DND-41 (cell line): Measurements from ENCODE around the gene NDRG2.

Experiments used
- ATAC-seq: fragments of 200-7000 bp; cut with Tn5 transposase; 3 replicates; pipeline ENCODE4 v1.9.1; 2021; ENCODE audit warnings: low read depth; ENCODE audit not compliant: insufficient read depth
- DNase-seq: peaks from one replicate; pipeline ENCODE4 v3.0.0-alpha.2; 2020
- H2AFZ ChIP-seq: 2 replicates; pipeline ENCODE4 v1.6.0; 2012; ENCODE audit warnings: low read depth, low read length
- H3K27ac ChIP-seq: 2 replicates; pipeline ENCODE4 v1.5.1; 2012; ENCODE audit warnings: low read length, inconsistent platforms
- H3K27me3 ChIP-seq: fragments of 200-600 bp; sonication (generic); 2 replicates; pipeline ENCODE4 v1.6.0; 2012; ENCODE audit warnings: low read length, mild to moderate bottlenecking, inconsistent platforms; ENCODE audit not compliant: insufficient read depth, poor library complexity
- H3K36me3 ChIP-seq: 2 replicates; pipeline ENCODE4 v1.5.1; 2012; ENCODE audit warnings: low read length, inconsistent platforms; ENCODE audit not compliant: insufficient read depth
- H3K4me1 ChIP-seq: 2 replicates; pipeline ENCODE4 v1.5.1; 2012; ENCODE audit warnings: mild to moderate bottlenecking, low read length; ENCODE audit not compliant: insufficient read depth
- H3K4me2 ChIP-seq: 2 replicates; pipeline ENCODE4 v1.6.0; 2012; ENCODE audit warnings: mild to moderate bottlenecking, moderate library complexity, low read length, inconsistent platforms; ENCODE audit not compliant: insufficient read depth
- H3K4me3 ChIP-seq, 2 experiments: fragments of 200-600 bp in 1 of 2; shearing (Covaris generic) in 1 of 2; 2 replicates each; pipeline ENCODE4 v1.5.1; 2012 to 2016; ENCODE audit warnings: inconsistent platforms in 2 of 2, low read length in 2 of 2, mild to moderate bottlenecking in 2 of 2, low read depth in 1 of 2, moderate library complexity in 1 of 2
- H3K79me2 ChIP-seq: 2 replicates; pipeline ENCODE4 v1.6.0; 2012; ENCODE audit warnings: low read length, inconsistent platforms; ENCODE audit not compliant: insufficient read depth
- H3K9ac ChIP-seq: 2 replicates; pipeline ENCODE4 v1.6.0; 2012; ENCODE audit warnings: low read depth, mild to moderate bottlenecking, inconsistent platforms, low read length, moderate library complexity
- H3K9me3 ChIP-seq: 2 replicates; pipeline ENCODE4 v1.5.1; 2012; ENCODE audit warnings: low read length, moderate library complexity, mild to moderate bottlenecking, inconsistent platforms; ENCODE audit not compliant: insufficient read depth, severe bottlenecking
- H4K20me1 ChIP-seq: 2 replicates; pipeline ENCODE4 v1.6.0; 2012; ENCODE audit warnings: low read length; ENCODE audit not compliant: insufficient read depth
- CTCF ChIP-seq: IDR thresholded peaks from 2 replicates; pipeline ENCODE4 v1.5.1; 2012; ENCODE audit warnings: borderline replicate concordance, low read length, moderate library complexity, mild to moderate bottlenecking; ENCODE audit not compliant: poor library complexity, severe bottlenecking; ENCODE audit errors: extremely low read depth
- EZH2 ChIP-seq: IDR thresholded peaks from 3 replicates; pipeline ENCODE4 v1.6.1; 2012; ENCODE audit warnings: borderline replicate concordance, low read depth, mild to moderate bottlenecking, moderate library complexity, low read length, inconsistent platforms; ENCODE audit not compliant: severe bottlenecking

The NDRG2 gene

GRCh38 chr14:20973501-20973900 is 51.4 kb downstream of the NDRG2 start:
- no peak overlapping the region for H3K9ac ChIP-seq
- no peak for ATAC-seq
- H3K36me3 ChIP-seq = no peaks in the 10 kb centered on the region
- no peaks in the 10 kb centered on the region for H3K9me3 ChIP-seq
- no peak for TF ChIP-seq EZH2
- TF ChIP-seq CTCF = no peak
- no peaks in the 10 kb centered on the region for H4K20me1 ChIP-seq
- H3K27ac ChIP-seq = no peak overlapping the region
- DNase-seq = no peak
- H3K4me1 ChIP-seq = peaks cover 17% of the 10 kb centered on the region
- no peak overlapping the region for H2AFZ ChIP-seq
- H3K4me3 ChIP-seq = no peak overlapping the region
- H3K27me3 ChIP-seq = peaks cover 18% of the 10 kb centered on the region
- H3K79me2 ChIP-seq = no peaks in the 10 kb centered on the region
- no peak overlapping the region for H3K4me2 ChIP-seq

- Histone ChIP-seq H2AFZ (peak overlapping the region; percentile 87), H3K27ac (no peak overlapping the region), H3K9me3 (no peaks in the 10 kb centered on the region), H3K79me2 (no peaks in the 10 kb centered on the region), H3K36me3 (no peaks in the 10 kb centered on the region), H3K4me2 (peak overlapping the region; percentile 92), H3K27me3 (peaks cover 25% of the 10 kb centered on the region), H3K9ac (peak overlapping the region; percentile 62), H3K4me3 (peak overlapping the region in 1 of 2 experiments; percentile 72; a peak in 2 of 4 replicates), H4K20me1 (no peaks in the 10 kb centered on the region), H3K4me1 (peaks cover 17% of the 10 kb centered on the region)
- no peak; the same call in 2 of the 3 replicates for ATAC-seq
- DNase-seq = no peak
- no peak for TF ChIP-seq CTCF
- no peak for TF ChIP-seq EZH2
Measured at GRCh38 chr14:20971705-20972021, 53.2 kb downstream of the NDRG2 start.

GRCh38 chr14:20970983-20971704 is 53.7 kb downstream of the NDRG2 start:
- peak overlapping the region; percentile 50 for H3K27ac ChIP-seq
- H3K4me2 ChIP-seq = peak overlapping the region; percentile 92
- DNase-seq (peak; percentile 79), ATAC-seq (peak; percentile 87)
- H2AFZ ChIP-seq = peak overlapping the region; percentile 87
- peaks cover 17% of the 10 kb centered on the region for H3K4me1 ChIP-seq
- no peaks in the 10 kb centered on the region for H3K9me3 ChIP-seq
- H3K36me3 ChIP-seq = no peaks in the 10 kb centered on the region
- H3K4me3 ChIP-seq = peak overlapping the region; percentile 24 to 72; a peak in 3 of 4 replicates
- H3K79me2 ChIP-seq = no peaks in the 10 kb centered on the region
- no peaks in the 10 kb centered on the region for H4K20me1 ChIP-seq
- TF ChIP-seq CTCF (peak; percentile 96), EZH2 (no peak)
- H3K9ac ChIP-seq = peak overlapping the region; percentile 62
- H3K27me3 ChIP-seq = peaks cover 28% of the 10 kb centered on the region
